OCI-LY3 (cell line): ENCODE results near the gene P4HB.

ENCODE experiments used
- H2AFZ ChIP-seq: fragments of 200-600, 300-600 bp; shearing (Covaris generic); 2 replicates; pipeline ENCODE4 v1.6.0; 2014; ENCODE audit warnings: antibody characterized with exemption, low read depth, low read length
- H3K27ac ChIP-seq: fragments of 200-600, 300-600 bp; sonication (generic); 2 replicates; pipeline ENCODE4 v1.5.1; 2014; ENCODE audit warnings: mild to moderate bottlenecking, low read length, moderate library complexity, mixed read lengths
- H3K27me3 ChIP-seq: fragments of 200-600, 300-600 bp; sonication (generic); 2 replicates; pipeline ENCODE4 v1.6.1; 2014; ENCODE audit warnings: low read depth, low read length, mixed read lengths
- H3K36me3 ChIP-seq: fragments of 200-600, 300-600 bp; sonication (generic); replicated peaks from 2 replicates; pipeline ENCODE3; 2014; ENCODE audit warnings: low read depth, low read length, mixed read lengths
- H3K4me1 ChIP-seq: fragments of 300-600, 200-600 bp; sonication (generic); 2 replicates; pipeline ENCODE4 v1.6.1; 2014; ENCODE audit warnings: low read length, mixed read lengths
- H3K4me2 ChIP-seq: fragments of 200-600, 300-600 bp; sonication (generic); 2 replicates; pipeline ENCODE4 v1.6.1; 2014; ENCODE audit warnings: low read length, mixed read lengths
- H3K4me3 ChIP-seq: fragments of 300-600, 200-600 bp; sonication (generic); 2 replicates; pipeline ENCODE4 v1.5.1; 2014; ENCODE audit warnings: antibody characterized with exemption, mild to moderate bottlenecking, low read length, moderate library complexity
- H3K79me2 ChIP-seq: fragments of 300-600, 200-600 bp; shearing (Covaris generic); 2 replicates; pipeline ENCODE4 v1.6.1; 2014; ENCODE audit warnings: mild to moderate bottlenecking, low read length, mixed read lengths
- H3K9ac ChIP-seq: fragments of 300-600, 200-600 bp; shearing (Covaris generic); 2 replicates; pipeline ENCODE4 v1.6.0; 2014; ENCODE audit warnings: mild to moderate bottlenecking, low read length, moderate library complexity
- H3K9me3 ChIP-seq: fragments of 200-600, 300-600 bp; shearing (Covaris generic); 2 replicates; pipeline ENCODE4 v1.6.1; 2014; ENCODE audit warnings: low read length, mixed read lengths; ENCODE audit not compliant: insufficient read depth
- H4K20me1 ChIP-seq: fragments of 200-600, 300-600 bp; sonication (generic); 2 replicates; pipeline ENCODE4 v1.6.1; 2016; ENCODE audit warnings: low read length, mixed read lengths; ENCODE audit not compliant: insufficient read depth
- CTCF ChIP-seq: fragments of 200-600, 300-600 bp; sonication (generic); IDR thresholded peaks from 2 replicates; pipeline ENCODE4 v1.5.1; 2014; ENCODE audit warnings: antibody characterized with exemption, low read length, low read depth
- EZH2phosphoT487 ChIP-seq: fragments of 200-600 bp; shearing (Covaris generic); IDR thresholded peaks from 2 replicates; pipeline ENCODE4 v1.6.1; 2018; ENCODE audit warnings: antibody characterized with exemption, mixed run types, low read depth

Gene P4HB

GRCh38 chr17:81859906-81860755, at the start of gene P4HB:
P4HB (minus strand) TSS chr17:81860535; CDS start chr17:81860471, 64 bp downstream.
- Histone ChIP-seq H2AFZ (no peak within 1 kb of the TSS), H3K4me1 (peaks cover 23% of the 10 kb centered on the region), H3K36me3 (peaks cover 42% of the 10 kb centered on the region), H3K27ac (peak within 1 kb of the TSS; percentile 76), H3K27me3 (no peaks in the 10 kb centered on the region), H3K9me3 (no peaks in the 10 kb centered on the region), H3K4me3 (peak within 1 kb of the TSS; percentile 98), H3K4me2 (peak within 1 kb of the TSS; percentile 89), H4K20me1 (peaks cover 29% of the 10 kb centered on the region), H3K79me2 (peaks cover 86% of the 10 kb centered on the region), H3K9ac (peak within 1 kb of the TSS; percentile 90)
- TF ChIP-seq CTCF (no peak), EZH2phosphoT487 (no peak)

- 0 out of 2 replicates have a peak, but pooled peaks cover 9% of the 10 kb centered on the region for H3K79me2 ChIP-seq
- H3K4me1 ChIP-seq, result peaks cover 7% of the 10 kb centered on the region
- peaks cover 19% of the 10 kb centered on the region for H3K36me3 ChIP-seq
- no peak overlapping the region for H3K4me3 ChIP-seq
- no peak overlapping the region for H3K4me2 ChIP-seq
- no peaks in the 10 kb centered on the region for H3K9me3 ChIP-seq
- TF ChIP-seq CTCF, result no peak
- TF ChIP-seq EZH2phosphoT487, result no peak
- no peaks in the 10 kb centered on the region for H3K27me3 ChIP-seq
- H3K9ac ChIP-seq, result no peak overlapping the region
- no peak overlapping the region for H3K27ac ChIP-seq
- H4K20me1 ChIP-seq, result 0 out of 2 replicates have a peak, but pooled peaks cover 4% of the 10 kb centered on the region
- no peak overlapping the region for H2AFZ ChIP-seq
These were observed 48.9 kb upstream of the P4HB start for GRCh38 chr17:81909231-81909630.

GRCh38 chr17:81908793-81909192, 48.5 kb upstream of the P4HB start:
- 0 out of 2 replicates have a peak, but pooled peaks cover 4% of the 10 kb centered on the region for H4K20me1 ChIP-seq

More at GRCh38 chr17:81908793-81909192, 48.5 kb upstream of the P4HB start:
- Histone ChIP-seq H3K9me3 (no peaks in the 10 kb centered on the region), H3K4me3 (no peak overlapping the region), H3K4me2 (no peak overlapping the region), H3K36me3 (peaks cover 19% of the 10 kb centered on the region), H3K27me3 (no peaks in the 10 kb centered on the region), H3K9ac (no peak overlapping the region), H3K79me2 (0 out of 2 replicates have a peak, but pooled peaks cover 9% of the 10 kb centered on the region), H3K27ac (no peak overlapping the region), H3K4me1 (peaks cover 7% of the 10 kb centered on the region), H2AFZ (no peak overlapping the region)
- TF ChIP-seq CTCF (no peak), EZH2phosphoT487 (no peak)
